SJSA1 (cell line): Measurements from ENCODE around the gene ZNF436. TPM values are rescaled to one million over a fixed set of nuclear protein-coding genes. Genes with fewer than 3 reads are reported as not detected.
"Not testable (repeated sequence)": the region's sequence is repeated elsewhere in the genome, so short reads cannot be mapped to it uniquely, and the experiment has no call there.

Experiments
- DNase-seq, 2 experiments: peaks; one replicate each; pipeline ENCODE4 v3.0.0-alpha.2; 2015 to 2020; ENCODE audit warnings: low spot score in 2 of 2, low read depth in 1 of 2
- H3K27ac ChIP-seq: fragments of 250-450 bp; sonication (Bioruptor Pico); 2 replicates; pipeline ENCODE4 v1.5.1; 2020; ENCODE audit warnings: mild to moderate bottlenecking, moderate library complexity
- H3K27me3 ChIP-seq: fragments of 250-450 bp; sonication (Bioruptor Pico); replicated peaks from 2 replicates; pipeline ENCODE4 v1.5.1; 2020; ENCODE audit warnings: mild to moderate bottlenecking, moderate library complexity
- H3K36me3 ChIP-seq: fragments of 250-450 bp; sonication (Bioruptor Pico); 2 replicates; pipeline ENCODE4 v1.5.1; 2020; ENCODE audit warnings: mild to moderate bottlenecking
- H3K4me1 ChIP-seq: fragments of 250-450 bp; sonication (Bioruptor Pico); replicated peaks from 2 replicates; pipeline ENCODE4 v1.6.1; 2021; ENCODE audit warnings: mild to moderate bottlenecking
- H3K4me3 ChIP-seq: fragments of 250-450 bp; sonication (Bioruptor Pico); 2 replicates; pipeline ENCODE4 v1.5.1; 2020; ENCODE audit warnings: mild to moderate bottlenecking
- H3K9me3 ChIP-seq: fragments of 250-450 bp; sonication (Bioruptor Pico); replicated peaks from 2 replicates; pipeline ENCODE4 v1.5.1; 2020; ENCODE audit warnings: mild to moderate bottlenecking
- total RNA-seq: library from RNA; depleted of rRNA; stranded (reverse); fragments of >200 nt; shearing (Covaris generic); gene quantifications from 2 replicates; pipeline ENCODE4 v1.2.3, GENCODE V29; 2014; rRNA removed

The ZNF436 gene
- total RNA-seq, 1 experiment from 2014 or later = 13.7 TPM

DNA sequence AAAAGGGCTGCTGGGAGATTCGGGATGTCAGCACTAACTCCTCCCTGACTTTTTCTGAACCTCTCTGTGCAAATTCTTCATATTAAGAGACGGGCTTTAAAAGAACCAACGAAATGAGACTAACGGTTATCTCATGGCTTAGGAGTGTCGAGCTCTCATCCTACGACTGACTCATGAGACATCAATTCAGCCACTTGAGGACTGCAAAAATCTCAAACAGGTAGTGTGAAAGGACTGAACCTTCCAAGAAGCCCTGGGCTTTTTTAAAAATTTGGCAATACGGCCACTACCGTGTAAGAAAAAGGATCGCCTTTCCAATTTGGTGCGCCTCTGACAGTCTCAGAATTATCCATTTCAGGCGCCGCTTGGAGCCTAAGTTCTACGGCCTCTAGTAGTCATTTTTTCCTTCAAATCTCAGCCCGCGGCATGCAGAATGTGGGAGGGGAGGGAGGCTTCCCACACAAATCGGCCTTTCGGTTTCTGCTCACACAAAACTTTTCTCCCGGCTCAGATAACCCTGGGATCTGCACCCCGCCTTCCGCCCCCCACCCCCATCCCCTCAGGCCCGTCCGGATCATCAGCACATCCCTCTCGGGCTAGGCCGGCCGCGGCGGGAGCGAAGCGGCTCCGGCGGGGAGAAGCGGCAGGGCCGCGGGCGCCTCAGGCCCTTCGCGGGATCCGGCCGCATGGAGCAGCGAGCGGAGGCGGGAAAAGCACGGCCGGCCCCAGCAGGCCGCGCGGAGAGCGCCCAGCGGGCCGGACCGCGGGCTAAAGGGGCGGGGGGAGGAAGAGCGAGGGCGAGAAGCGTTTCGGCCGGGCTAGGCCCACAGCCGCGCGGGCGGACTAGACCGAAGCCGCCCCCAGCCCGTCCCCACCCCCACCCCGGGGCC, 26.2 kb downstream of the ZNF436 start:
- peaks cover 48% of the 10 kb centered on the region for H3K36me3 ChIP-seq
- peak overlapping the region; percentile 82 for H3K4me3 ChIP-seq
- peak; percentile 52 to 70 for DNase-seq
- no peaks in the 10 kb centered on the region for H3K9me3 ChIP-seq
- H3K27ac ChIP-seq = peak overlapping the region; percentile 98
- H3K27me3 ChIP-seq = no peaks in the 10 kb centered on the region
- H3K4me1 ChIP-seq = peaks cover 32% of the 10 kb centered on the region

GRCh38 chr1:23341931-23342692, 27.5 kb downstream of the ZNF436 start:
- Histone ChIP-seq H3K27me3 (no peaks in the 10 kb centered on the region), H3K4me1 (peaks cover 32% of the 10 kb centered on the region), H3K27ac (peak overlapping the region; percentile 98), H3K4me3 (peak overlapping the region; percentile 82), H3K9me3 (no peaks in the 10 kb centered on the region), H3K36me3 (peaks cover 61% of the 10 kb centered on the region)
- DNase-seq = peak in 1 of 2 experiments; percentile 26

GRCh38 chr1:23339632-23340031, 30.0 kb downstream of the ZNF436 start:
- H3K9me3 ChIP-seq = no peaks in the 10 kb centered on the region
- no peaks in the 10 kb centered on the region for H3K27me3 ChIP-seq
- DNase-seq = no peak
- H3K27ac ChIP-seq = no peak overlapping the region
- peaks cover 23% of the 10 kb centered on the region for H3K4me1 ChIP-seq
- peaks cover 81% of the 10 kb centered on the region for H3K36me3 ChIP-seq
- H3K4me3 ChIP-seq = no peak overlapping the region

DNA sequence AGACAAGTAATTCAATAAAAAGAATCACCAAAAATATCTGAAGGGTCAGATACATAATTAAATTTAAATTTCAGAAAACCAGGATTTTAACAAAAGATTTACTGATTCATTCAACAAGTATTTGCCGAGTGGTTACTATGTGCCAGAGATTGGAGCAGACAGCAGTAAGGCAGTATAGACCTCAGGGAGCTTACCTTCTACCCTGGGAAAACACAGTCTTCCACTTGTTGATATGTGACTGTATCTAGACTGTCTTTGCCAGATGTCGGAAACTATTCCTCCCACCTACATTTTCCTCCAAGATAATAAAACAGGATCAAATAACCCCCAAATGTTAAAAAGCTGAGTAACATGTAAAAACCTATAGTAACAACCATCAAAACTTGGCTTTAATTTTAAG, 31.8 kb downstream of the ZNF436 start:
- Histone ChIP-seq H3K4me1 (peaks cover 23% of the 10 kb centered on the region), H3K27me3 (no peaks in the 10 kb centered on the region), H3K27ac (no peak overlapping the region), H3K36me3 (peaks cover 92% of the 10 kb centered on the region), H3K9me3 (no peaks in the 10 kb centered on the region), H3K4me3 (no peak overlapping the region)
- DNase-seq = no peak

- no peaks in the 10 kb centered on the region for H3K9me3 ChIP-seq
- H3K4me1 ChIP-seq = no peaks in the 10 kb centered on the region
- H3K36me3 ChIP-seq = peaks cover 94% of the 10 kb centered on the region
- DNase-seq = no peak
- H3K27me3 ChIP-seq = no peaks in the 10 kb centered on the region
- no peak overlapping the region for H3K27ac ChIP-seq
- no peak overlapping the region for H3K4me3 ChIP-seq
Measured at GRCh38 chr1:23331713-23332112, 37.9 kb downstream of the ZNF436 start.

DNA sequence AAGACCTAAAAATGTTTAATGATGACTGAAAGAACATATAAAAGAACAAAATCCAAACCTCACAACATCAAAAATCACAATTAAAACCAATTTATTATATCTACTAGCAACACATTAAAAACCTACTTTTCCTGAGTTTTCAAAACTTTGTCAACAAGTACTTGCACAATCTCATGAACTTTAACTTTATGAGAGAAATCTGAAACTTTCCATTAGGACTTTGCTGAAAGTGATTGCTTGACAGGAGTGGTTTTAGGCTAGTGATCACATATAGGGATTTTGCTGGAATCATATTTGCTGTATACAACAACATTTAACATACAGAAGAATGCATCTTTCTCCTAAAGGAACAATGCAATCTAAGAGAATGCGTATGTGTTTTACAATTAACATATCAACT, 38.8 kb downstream of the ZNF436 start:
- DNase-seq = no peak
- H3K27me3 ChIP-seq = no peaks in the 10 kb centered on the region
- H3K4me1 ChIP-seq = no peaks in the 10 kb centered on the region
- no peak overlapping the region for H3K4me3 ChIP-seq
- H3K36me3 ChIP-seq = peaks cover 98% of the 10 kb centered on the region
- no peak overlapping the region for H3K27ac ChIP-seq
- H3K9me3 ChIP-seq = no peaks in the 10 kb centered on the region

GRCh38 chr1:23325393-23325792, 44.2 kb downstream of the ZNF436 start:
- no peak overlapping the region for H3K27ac ChIP-seq
- H3K36me3 ChIP-seq = peaks cover 93% of the 10 kb centered on the region
- H3K4me3 ChIP-seq = no peak overlapping the region
- peaks cover 6% of the 10 kb centered on the region; the same call in 1 of the 2 replicates for H3K4me1 ChIP-seq
- H3K27me3 ChIP-seq = no peaks in the 10 kb centered on the region
- H3K9me3 ChIP-seq = no peaks in the 10 kb centered on the region
- DNase-seq = no peak

DNA sequence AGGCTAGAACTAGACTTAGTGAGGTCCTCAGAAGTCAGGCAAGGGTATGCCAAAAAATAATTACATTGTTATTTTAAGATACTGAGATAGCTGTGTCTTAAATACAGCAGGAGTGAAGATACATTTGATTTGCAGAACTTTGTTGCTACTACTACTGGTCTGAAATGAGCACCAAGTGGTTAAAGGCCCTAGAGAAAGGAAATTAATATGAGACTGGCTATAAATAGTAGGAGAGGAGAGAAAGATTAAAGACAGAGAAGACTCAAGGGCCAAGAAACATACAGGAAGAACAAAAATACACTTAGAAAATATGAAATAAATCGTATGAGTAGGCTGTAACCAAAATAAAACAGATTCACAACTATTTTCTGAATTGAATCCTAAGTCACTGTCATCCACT, 46.9 kb downstream of the ZNF436 start:
- H3K36me3 ChIP-seq = peaks cover 92% of the 10 kb centered on the region

GRCh38 chr1:23310280-23310679, 59.4 kb downstream of the ZNF436 start:
- H3K27me3 ChIP-seq, H3K4me3 ChIP-seq, H3K4me1 ChIP-seq, H3K27ac ChIP-seq, DNase-seq, H3K9me3 ChIP-seq: not testable (repeated sequence)
- H3K36me3 ChIP-seq = peaks cover 94% of the 10 kb centered on the region

More for the DNA sequence above, 46.9 kb downstream of the ZNF436 start:
- Histone ChIP-seq H3K4me1 (peaks cover 6% of the 10 kb centered on the region; the same call in 1 of the 2 replicates), H3K9me3 (no peaks in the 10 kb centered on the region), H3K27ac (no peak overlapping the region), H3K4me3 (no peak overlapping the region), H3K27me3 (no peaks in the 10 kb centered on the region)
- no peak for DNase-seq

Other genes starting within 250 kb of the ZNF436 start
- 30.0 and 47.4 TPM in 2 replicates for gene LUZP1, start 201.0 kb downstream of the ZNF436 start, total RNA-seq
- gene HTR1D, start 152.3 kb downstream of the ZNF436 start, total RNA-seq = 0.24 TPM in 1 of 2 replicates, not detected in the other
- gene HNRNPR, start 25.6 kb downstream of the ZNF436 start, total RNA-seq = 236 and 266 TPM in 2 replicates
- 1.3 and 1.7 TPM in 2 replicates for gene TCEA3, start 54.9 kb upstream of the ZNF436 start, total RNA-seq
- gene ASAP3, start 114.3 kb upstream of the ZNF436 start, total RNA-seq = 19.5 and 38.0 TPM in 2 replicates
- 7.3 and 12.3 TPM in 2 replicates for gene E2F2, start 161.4 kb upstream of the ZNF436 start, total RNA-seq
- 400 and 615 TPM in 2 replicates for gene ID3, start 189.7 kb upstream of the ZNF436 start, total RNA-seq